GM10847 (cell line): ENCODE measurements around the gene PSMD13.

Experiments
- POLR2A ChIP-seq: IDR thresholded peaks from 2 replicates; pipeline ENCODE4 v1.6.1; 2011; ENCODE audit not compliant: insufficient read length; ENCODE audit errors: extremely low read depth

PSMD13 gene

GRCh38 chr11:230431-230830, 6.3 kb upstream of the PSMD13 start:
- TF ChIP-seq POLR2A: no peak

GRCh38 chr11:232783-233565, 3.8 kb upstream of the PSMD13 start:
- no peak for TF ChIP-seq POLR2A

GRCh38 chr11:235180-235579, 1.6 kb upstream of the PSMD13 start:
- no peak for TF ChIP-seq POLR2A

- no peak for TF ChIP-seq POLR2A
Observed at GRCh38 chr11:235609-235996, 1.2 kb upstream of the PSMD13 start.

- peak; percentile 74 for TF ChIP-seq POLR2A
Observed at GRCh38 chr11:235997-236773, 591 bp upstream of the PSMD13 start, which contains the start of gene SIRT3. Gene SIRT3, minus strand, starts transcription at chr11:236342. Its CDS starts 14 bp downstream, at chr11:236328.

GRCh38 chr11:240315-240714, 3.5 kb downstream of the PSMD13 start:
- TF ChIP-seq POLR2A: no peak

GRCh38 chr11:241634-242033, 4.9 kb downstream of the PSMD13 start:
- no peak for TF ChIP-seq POLR2A

- TF ChIP-seq POLR2A: no peak
Observed at GRCh38 chr11:244376-244775, 7.6 kb downstream of the PSMD13 start.

GRCh38 chr11:249062-249461, 12.3 kb downstream of the PSMD13 start:
- no peak for TF ChIP-seq POLR2A

- no peak for TF ChIP-seq POLR2A
Observed at GRCh38 chr11:250274-250673, 13.5 kb downstream of the PSMD13 start.

- TF ChIP-seq POLR2A: no peak
Observed at GRCh38 chr11:250740-251299, 14.0 kb downstream of the PSMD13 start.

GRCh38 chr11:251550-251949, 14.8 kb downstream of the PSMD13 start:
- no peak for TF ChIP-seq POLR2A

- TF ChIP-seq POLR2A: no peak
Observed at GRCh38 chr11:252666-253065, 15.9 kb downstream of the PSMD13 start.

GRCh38 chr11:253160-253885, 16.5 kb downstream of the PSMD13 start:
- TF ChIP-seq POLR2A: no peak

- TF ChIP-seq POLR2A: no peak
Observed at GRCh38 chr11:253886-254270, 17.1 kb downstream of the PSMD13 start.
